HepG2 (cell line): ENCODE measurements around the gene OSBPL2. TPM values are rescaled to one million over a fixed set of nuclear protein-coding genes. Genes with fewer than 3 reads are reported as not detected.

Source experiments
- ATAC-seq: fragments of 200-7000 bp; cut with Tn5 transposase; 3 replicates; pipeline ENCODE4 v1.9.1; 2020; ENCODE audit warnings: mild to moderate bottlenecking, moderate library complexity
- BruUV-seq: library from RNA; stranded (reverse); fragments of 400-500 nt; replicated peaks from 2 replicates; lab custom pipeline; 2021; lab: Mats Ljungman, UMichigan
- CTCF ChIA-PET: fragments of 300-600 bp; formaldehyde crosslinking; extraction: SDS; loops from one replicate; lab custom pipeline; 2021; ENCODE audit warnings: low total read pairs, inconsistent platforms, low intra/inter-chr PET ratio; lab: Yijun Ruan, JAX
- POLR2A ChIA-PET: fragments of 350-600 bp; sonication (Branson Sonifier 250); formaldehyde crosslinking; loops from one replicate; lab custom pipeline; 2020; ENCODE audit warnings: antibody characterized with exemption, inconsistent platforms; lab: Yijun Ruan, JAX
- DNase-seq: peaks from one replicate; pipeline ENCODE4 v3.0.0-alpha.2; 2015; ENCODE audit warnings: low spot score
- FAIRE-seq: peaks from 3 replicates; lab custom pipeline; 2011; peaks lifted over from hg19 to GRCh38; lab: Jason Lieb, UNC
- H2AFZ ChIP-seq: one replicate; pipeline ENCODE4 v1.6.1; 2011; ENCODE audit warnings: low read length, inconsistent platforms
- H3K27ac ChIP-seq: fragments of 300-600 bp; 3 replicates; pipeline ENCODE4 v1.8.0; 2011; ENCODE audit warnings: mixed run types, mild to moderate bottlenecking, mixed read lengths, low read length, inconsistent platforms; ENCODE audit not compliant: insufficient read depth; ENCODE audit errors: extremely low read length
- H3K27me3 ChIP-seq, 2 experiments: fragments of 200-600 bp in 1 of 2; 2 replicates in 1 of 2; 3 replicates in 1 of 2; pipeline versions ENCODE4 v1.6.0 to v1.8.0; 2011; ENCODE audit warnings: low read length in 2 of 2, mild to moderate bottlenecking in 2 of 2, moderate library complexity in 2 of 2, inconsistent platforms in 1 of 2; ENCODE audit not compliant: insufficient read depth in 2 of 2, control insufficient read depth in 1 of 2
- H3K36me3 ChIP-seq, 2 experiments: fragments of 200-600 bp in 1 of 2; replicated peaks in 1 of 2; 2 replicates in 1 of 2; 3 replicates in 1 of 2; pipeline versions ENCODE4 v1.5.1 to v1.8.0; 2011; ENCODE audit warnings: low read length in 2 of 2, inconsistent platforms in 1 of 2; ENCODE audit not compliant: insufficient read depth in 2 of 2, control insufficient read depth in 1 of 2
- H3K4me1 ChIP-seq: 2 replicates; pipeline ENCODE4 v1.5.1; 2012; ENCODE audit warnings: low read length, inconsistent platforms; ENCODE audit not compliant: insufficient read depth
- H3K4me2 ChIP-seq: 2 replicates; pipeline ENCODE4 v1.6.0; 2011; ENCODE audit warnings: low read depth, low read length, inconsistent platforms
- H3K4me3 ChIP-seq, 3 experiments: fragments of 200-600 bp in 1 of 3; sonication (generic), shearing (Covaris generic) in 1 of 3; replicated peaks in 1 of 3; 2 replicates each; pipeline ENCODE4 v1.5.1; 2011 to 2016; ENCODE audit warnings: low read length in 3 of 3, inconsistent platforms in 2 of 3, low read depth in 2 of 3, mild to moderate bottlenecking in 2 of 3, control low read depth in 1 of 3, mixed read lengths in 1 of 3; ENCODE audit not compliant: insufficient read depth in 1 of 3
- H3K79me2 ChIP-seq: one replicate; pipeline ENCODE4 v1.6.1; 2011; ENCODE audit warnings: low read length, inconsistent platforms; ENCODE audit not compliant: insufficient read depth
- H3K9ac ChIP-seq: 2 replicates; pipeline ENCODE4 v1.6.0; 2011; ENCODE audit warnings: mild to moderate bottlenecking, low read depth, low read length, inconsistent platforms; ENCODE audit not compliant: insufficient read depth
- H3K9me3 ChIP-seq: 2 replicates; pipeline ENCODE4 v1.5.1; 2012; ENCODE audit warnings: mild to moderate bottlenecking, low read length
- H4K20me1 ChIP-seq: 2 replicates; pipeline ENCODE4 v1.6.0; 2011; ENCODE audit warnings: inconsistent platforms, mild to moderate bottlenecking, low read length, moderate library complexity; ENCODE audit not compliant: insufficient read depth
- CENPBD1 ChIP-seq: sonication (generic); formaldehyde crosslinking; IDR thresholded peaks from 2 replicates; pipeline ENCODE4 v1.8.0; 2022; ENCODE audit warnings: missing genetic modification reagents, low read depth, mild to moderate bottlenecking, borderline replicate concordance
- EEA1 ChIP-seq: sonication (generic); formaldehyde crosslinking; IDR thresholded peaks from 2 replicates; pipeline ENCODE4 v1.5.1; 2020; ENCODE audit warnings: mild to moderate bottlenecking, missing genetic modification reagents, borderline replicate concordance
- GZF1 ChIP-seq: sonication (generic); formaldehyde crosslinking; IDR thresholded peaks from 2 replicates; pipeline ENCODE4 v1.5.1; 2020; ENCODE audit warnings: mild to moderate bottlenecking, missing genetic modification reagents
- LCORL ChIP-seq, 2 experiments: fragments of 450-650 bp in 1 of 2; sonication (generic) in 1 of 2; formaldehyde crosslinking in 1 of 2; IDR thresholded peaks; 2 replicates each; pipeline versions ENCODE4 v1.5.0 to v1.6.1; 2017 to 2020; ENCODE audit warnings: antibody characterized with exemption in 1 of 2, missing genetic modification reagents in 1 of 2
- MAX ChIP-seq: IDR thresholded peaks from 2 replicates; pipeline ENCODE4 v1.6.1; 2012; ENCODE audit warnings: inconsistent platforms
- NAIF1 ChIP-seq: sonication (generic); formaldehyde crosslinking; IDR thresholded peaks from 2 replicates; pipeline ENCODE4 v1.5.0; 2020; ENCODE audit warnings: mild to moderate bottlenecking, missing genetic modification reagents, borderline replicate concordance
- RBM22 ChIP-seq: fragments of 200-400 bp; formaldehyde crosslinking; optimal IDR thresholded peaks from 2 replicates; pipeline ENCODE3; 2017; ENCODE audit warnings: mild to moderate bottlenecking, low read length, moderate library complexity
- RNF219 ChIP-seq: sonication (generic); formaldehyde crosslinking; IDR thresholded peaks from 2 replicates; pipeline ENCODE4 v1.5.0; 2020; ENCODE audit warnings: mild to moderate bottlenecking, missing genetic modification reagents
- THYN1 ChIP-seq: sonication (generic); formaldehyde crosslinking; IDR thresholded peaks from 2 replicates; pipeline ENCODE4 v1.8.1; 2023; ENCODE audit warnings: low read depth, mild to moderate bottlenecking, moderate library complexity, missing genetic modification reagents, borderline replicate concordance
- ZBTB7B ChIP-seq: sonication (generic); formaldehyde crosslinking; IDR thresholded peaks from 2 replicates; pipeline ENCODE4 v1.4.0; 2020; ENCODE audit warnings: missing genetic modification reagents
- ZNF276 ChIP-seq: sonication (generic); formaldehyde crosslinking; IDR thresholded peaks from 2 replicates; pipeline ENCODE4 v1.4.0; 2020; ENCODE audit warnings: mild to moderate bottlenecking, low read depth, missing genetic modification reagents
- WGBS: methylation state at CpG from one replicate; pipeline ENCODE4 v1.1.6; 2017; ENCODE audit warnings: low lambda C conversion rate; 5-methylcytosine and 5-hydroxymethylcytosine counted together
- in situ Hi-C: cut with HindIII; loops from 2 replicates; pipeline ENCODE4 v1.10.0; 2017; ENCODE audit warnings: low pct_unique_long_range_greater_than_20kb; ENCODE audit not compliant: extremely low pct_ligation_motif_present
- intact Hi-C: fragments of 100-400 bp; cut with micrococcal nuclease; formaldehyde crosslinking; loops from one replicate; pipeline ENCODE4 v1.10.0; 2022; ENCODE audit not compliant: unreplicated experiment
- polyA plus RNA-seq, 8 experiments: library from polyadenylated mRNA; depleted of rRNA in 3 of 8; stranded (reverse) in 7 of 8; unstranded in 1 of 8; fragments of >200 nt; fragmentation: Illumina TruSeq in 4 of 8; extraction: Trizol in 4 of 8; gene quantifications; 2 replicates each; pipeline versions ENCODE4 v1.2.1 to v1.2.3, GENCODE V29; 2011 to 2016; ENCODE audit warnings: low read depth in 4 of 8, missing spikeins in 1 of 8, mixed read lengths in 1 of 8; ENCODE audit not compliant: insufficient read depth in 1 of 8
- total RNA-seq, 5 experiments: library from RNA; depleted of rRNA; stranded (reverse); fragments of >200 nt; fragmentation: Illumina TruSeq; extraction: Trizol; gene quantifications; 2 replicates each; pipeline ENCODE4 v1.2.3, GENCODE V29; 2016; ENCODE audit warnings: low read depth in 1 of 5
- TF ChIP-seq, protein P1 (sequence below): sonication (generic); formaldehyde crosslinking; IDR thresholded peaks from 2 replicates; pipeline ENCODE4 v1.4.0; 2020; ENCODE audit warnings: missing genetic modification reagents, borderline replicate concordance

The OSBPL2 gene
- total and polyA plus RNA-seq, 2 of the 13 experiments (the other 11 are each of a cell fraction or from before 2014, with no cell fraction given): 18.5 to 37.4 TPM

GRCh38 chr20:62197311-62197710 is 41.0 kb upstream of the OSBPL2 start:
- in situ Hi-C loops: no loop called here
- Histone ChIP-seq H3K4me1 (no peaks in the 10 kb centered on the region), H2AFZ (no peak overlapping the region), H3K27me3 (no peaks in the 10 kb centered on the region), H3K79me2 (peaks cover 2% of the 10 kb centered on the region), H3K9me3 (no peaks in the 10 kb centered on the region), H3K36me3 (peaks cover 40 to 65% of the 10 kb centered on the region in 2 experiments), H3K4me3 (no peak overlapping the region), H3K27ac (no peak overlapping the region), H3K4me2 (no peak overlapping the region), H3K9ac (no peak overlapping the region), H4K20me1 (no peaks in the 10 kb centered on the region)
- no TSS peak for BruUV-seq
- FAIRE-seq: no peak
- POLR2A ChIA-PET: interaction anchor here (1.1 kb wide), 1 partner anchor 9 kb away, joined by 3 read pairs; no protein-coding TSS in a partner anchor
- 97% methylated on average over 9 of the region's 9 CpGs for WGBS
- intact Hi-C loops: no loop called here
- DNase-seq: no peak
- no peak for ATAC-seq
- CTCF ChIA-PET: no interaction called here
- no peak for TF ChIP-seq ZNF276
- TF ChIP-seq RBM22: no peak
- TF ChIP-seq CENPBD1 (CRISPR knock-in tag): no peak
- TF ChIP-seq THYN1 (CRISPR knock-in tag): no peak
- no peak for TF ChIP-seq EEA1 (CRISPR knock-in tag)
- no peak for TF ChIP-seq RNF219 (CRISPR knock-in tag)
- no peak for TF ChIP-seq MAX
- no peak for TF ChIP-seq ZBTB7B (CRISPR knock-in tag)
- no peak for TF ChIP-seq GZF1 (CRISPR knock-in tag)
- TF ChIP-seq, protein P1, sequence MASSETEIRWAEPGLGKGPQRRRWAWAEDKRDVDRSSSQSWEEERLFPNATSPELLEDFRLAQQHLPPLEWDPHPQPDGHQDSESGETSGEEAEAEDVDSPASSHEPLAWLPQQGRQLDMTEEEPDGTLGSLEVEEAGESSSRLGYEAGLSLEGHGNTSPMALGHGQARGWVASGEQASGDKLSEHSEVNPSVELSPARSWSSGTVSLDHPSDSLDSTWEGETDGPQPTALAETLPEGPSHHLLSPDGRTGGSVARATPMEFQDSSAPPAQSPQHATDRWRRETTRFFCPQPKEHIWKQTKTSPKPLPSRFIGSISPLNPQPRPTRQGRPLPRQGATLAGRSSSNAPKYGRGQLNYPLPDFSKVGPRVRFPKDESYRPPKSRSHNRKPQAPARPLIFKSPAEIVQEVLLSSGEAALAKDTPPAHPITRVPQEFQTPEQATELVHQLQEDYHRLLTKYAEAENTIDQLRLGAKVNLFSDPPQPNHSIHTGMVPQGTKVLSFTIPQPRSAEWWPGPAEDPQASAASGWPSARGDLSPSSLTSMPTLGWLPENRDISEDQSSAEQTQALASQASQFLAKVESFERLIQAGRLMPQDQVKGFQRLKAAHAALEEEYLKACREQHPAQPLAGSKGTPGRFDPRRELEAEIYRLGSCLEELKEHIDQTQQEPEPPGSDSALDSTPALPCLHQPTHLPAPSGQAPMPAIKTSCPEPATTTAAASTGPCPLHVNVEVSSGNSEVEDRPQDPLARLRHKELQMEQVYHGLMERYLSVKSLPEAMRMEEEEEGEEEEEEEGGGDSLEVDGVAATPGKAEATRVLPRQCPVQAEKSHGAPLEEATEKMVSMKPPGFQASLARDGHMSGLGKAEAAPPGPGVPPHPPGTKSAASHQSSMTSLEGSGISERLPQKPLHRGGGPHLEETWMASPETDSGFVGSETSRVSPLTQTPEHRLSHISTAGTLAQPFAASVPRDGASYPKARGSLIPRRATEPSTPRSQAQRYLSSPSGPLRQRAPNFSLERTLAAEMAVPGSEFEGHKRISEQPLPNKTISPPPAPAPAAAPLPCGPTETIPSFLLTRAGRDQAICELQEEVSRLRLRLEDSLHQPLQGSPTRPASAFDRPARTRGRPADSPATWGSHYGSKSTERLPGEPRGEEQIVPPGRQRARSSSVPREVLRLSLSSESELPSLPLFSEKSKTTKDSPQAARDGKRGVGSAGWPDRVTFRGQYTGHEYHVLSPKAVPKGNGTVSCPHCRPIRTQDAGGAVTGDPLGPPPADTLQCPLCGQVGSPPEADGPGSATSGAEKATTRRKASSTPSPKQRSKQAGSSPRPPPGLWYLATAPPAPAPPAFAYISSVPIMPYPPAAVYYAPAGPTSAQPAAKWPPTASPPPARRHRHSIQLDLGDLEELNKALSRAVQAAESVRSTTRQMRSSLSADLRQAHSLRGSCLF (CRISPR knock-in tag): no peak
- TF ChIP-seq LCORL (IDR thresholded peaks at IDR 0.05): no peak
- TF ChIP-seq LCORL (CRISPR knock-in tag; IDR thresholded peaks at IDR 0.05): no peak
- TF ChIP-seq NAIF1 (CRISPR knock-in tag): no peak
